ENCODE data around the gene SORCS2. TPM values are rescaled to one million over a fixed set of nuclear protein-coding genes. Genes with fewer than 3 reads are reported as not detected.

Gene SORCS2
- total RNA-seq, 1 experiment from 2014 or later = 0.15 TPM

GRCh38 chr4:7299010-7299907, 106.9 kb downstream of the SORCS2 start:
- DNase-seq (ENCODE audit: low read depth, low spot score) = no peak
- BruUV-seq (replicated peaks) = no TSS peak
- ChIA-PET CTCF (no interaction called here), POLR2A (no interaction called here)
- ATAC-seq = no peak
- no peaks in the 10 kb centered on the region for H3K36me3 ChIP-seq (ENCODE audit: control insufficient read depth, insufficient read depth, low read length)
- H3K9me3 ChIP-seq (ENCODE audit: control insufficient read depth, insufficient read depth, low read depth, low read length) = no peaks in the 10 kb centered on the region
- in situ Hi-C loops (cut with HindIII; ENCODE audit: low pct_unique_long_range_greater_than_20kb, low sequenced_read_pairs) = no loop called here
- H3K27me3 ChIP-seq (ENCODE audit: control insufficient read depth, insufficient read depth, low read length) = no peaks in the 10 kb centered on the region
- no peak overlapping the region for H3K27ac ChIP-seq (ENCODE audit: low read length)
- no peak for TF ChIP-seq TCF7L2 (IDR thresholded peaks at IDR 0.05; ENCODE audit: low read depth, low read length)
- TF ChIP-seq CTCF (IDR thresholded peaks at IDR 0.05) = no peak
- no peak for TF ChIP-seq POLR2AphosphoS5 (IDR thresholded peaks at IDR 0.05; ENCODE audit: low read depth, low read length)
- no peak for TF ChIP-seq SIN3A (IDR thresholded peaks at IDR 0.05; ENCODE audit: borderline replicate concordance, insufficient read depth, low read depth, low read length)
- TF ChIP-seq REST (IDR thresholded peaks at IDR 0.05; ENCODE audit: insufficient read depth in 1 of 2, low read depth in 2 of 2, low read length in 1 of 2) = no peak
- intact Hi-C loops (cut with micrococcal nuclease; ENCODE audit: unreplicated experiment) = loop anchor here (5.0 to 10.0 kb wide), 2 partner anchors 107 to 194 kb away; partner anchors contain the start of gene SORCS2
- no peaks in the 10 kb centered on the region for H3K4me1 ChIP-seq (ENCODE audit: control insufficient read depth, insufficient read depth, low read length)
- H3K4me3 ChIP-seq (ENCODE audit: low read depth in 2 of 2, low read length in 2 of 2) = no peak overlapping the region

- BruUV-seq (replicated peaks) = no TSS peak
- intact Hi-C loops (cut with micrococcal nuclease; ENCODE audit: unreplicated experiment) = loop anchor here (5.0 to 10.0 kb wide), 2 partner anchors 108 to 195 kb away; partner anchors contain the start of gene SORCS2
- TF ChIP-seq REST (IDR thresholded peaks at IDR 0.05; ENCODE audit: insufficient read depth in 1 of 2, low read depth in 2 of 2, low read length in 1 of 2) = no peak
- no peak for TF ChIP-seq TCF7L2 (IDR thresholded peaks at IDR 0.05; ENCODE audit: low read depth, low read length)
- TF ChIP-seq POLR2AphosphoS5 (IDR thresholded peaks at IDR 0.05; ENCODE audit: low read depth, low read length) = no peak
- TF ChIP-seq SIN3A (IDR thresholded peaks at IDR 0.05; ENCODE audit: borderline replicate concordance, insufficient read depth, low read depth, low read length) = no peak
- no peak for TF ChIP-seq CTCF (IDR thresholded peaks at IDR 0.05)
- DNase-seq (ENCODE audit: low read depth, low spot score) (no peak), ATAC-seq (no peak)
- in situ Hi-C loops (cut with HindIII; ENCODE audit: low pct_unique_long_range_greater_than_20kb, low sequenced_read_pairs) = no loop called here
- ChIA-PET POLR2A (no interaction called here), CTCF (no interaction called here)
- H3K27ac ChIP-seq (ENCODE audit: low read length) = no peak overlapping the region
- no peaks in the 10 kb centered on the region for H3K27me3 ChIP-seq (ENCODE audit: control insufficient read depth, insufficient read depth, low read length)
- H3K36me3 ChIP-seq (ENCODE audit: control insufficient read depth, insufficient read depth, low read length) = no peaks in the 10 kb centered on the region
- no peaks in the 10 kb centered on the region for H3K9me3 ChIP-seq (ENCODE audit: control insufficient read depth, insufficient read depth, low read depth, low read length)
- no peak overlapping the region for H3K4me3 ChIP-seq (ENCODE audit: low read depth in 2 of 2, low read length in 2 of 2)
- H3K4me1 ChIP-seq (ENCODE audit: control insufficient read depth, insufficient read depth, low read length) = no peaks in the 10 kb centered on the region
Measured at GRCh38 chr4:7299908-7300710, 107.8 kb downstream of the SORCS2 start.

All from Panc1 (cell line).